ENCODE data around the gene ADAMTS6. TPM values are rescaled to one million over a fixed set of nuclear protein-coding genes. Genes with fewer than 3 reads are reported as not detected.

ADAMTS6 gene
- total RNA-seq, 2 donors from 2014 or later = 0.12 to 0.77 TPM

DNA sequence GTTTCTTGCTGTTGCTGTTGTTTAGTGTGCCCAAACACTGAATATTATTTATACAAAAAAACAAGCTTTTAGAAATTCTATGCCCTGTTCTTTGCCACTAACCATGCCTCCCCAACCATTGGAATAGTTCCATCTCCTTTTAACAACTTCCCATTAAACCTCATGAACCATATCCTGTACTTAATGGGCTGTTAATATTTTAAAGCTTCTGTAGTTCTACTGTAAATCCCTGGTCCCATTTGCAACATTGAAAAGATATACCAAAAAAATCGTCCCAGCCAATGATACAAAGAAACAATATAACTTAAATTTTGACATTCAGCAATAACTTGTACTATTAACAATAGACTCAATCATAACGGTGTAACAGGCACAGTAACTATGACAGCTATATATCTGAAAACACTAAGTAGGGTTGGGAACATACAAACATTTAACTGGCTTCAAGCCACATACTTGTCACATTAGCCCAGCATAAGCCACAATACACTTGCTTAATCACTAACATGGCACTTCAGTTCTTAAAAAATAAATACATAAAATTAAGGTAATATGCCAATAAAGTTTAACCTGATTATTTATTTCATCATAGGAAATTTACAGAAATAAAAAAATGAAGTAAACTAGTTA is 86.1 kb downstream of the ADAMTS6 start:
- Histone ChIP-seq H3K9ac (ENCODE audit: low read depth in 2 of 2, low read length in 2 of 2) (no peak overlapping the region), H3K27ac (no peak overlapping the region), H3K9me3 (no peaks in the 10 kb centered on the region), H3K36me3 (no peaks in the 10 kb centered on the region), H3K4me1 (no peaks in the 10 kb centered on the region), H3K27me3 (no peaks in the 10 kb centered on the region), H3K4me3 (no peak overlapping the region)
- no peak for DNase-seq
- TF ChIP-seq, protein P1, sequence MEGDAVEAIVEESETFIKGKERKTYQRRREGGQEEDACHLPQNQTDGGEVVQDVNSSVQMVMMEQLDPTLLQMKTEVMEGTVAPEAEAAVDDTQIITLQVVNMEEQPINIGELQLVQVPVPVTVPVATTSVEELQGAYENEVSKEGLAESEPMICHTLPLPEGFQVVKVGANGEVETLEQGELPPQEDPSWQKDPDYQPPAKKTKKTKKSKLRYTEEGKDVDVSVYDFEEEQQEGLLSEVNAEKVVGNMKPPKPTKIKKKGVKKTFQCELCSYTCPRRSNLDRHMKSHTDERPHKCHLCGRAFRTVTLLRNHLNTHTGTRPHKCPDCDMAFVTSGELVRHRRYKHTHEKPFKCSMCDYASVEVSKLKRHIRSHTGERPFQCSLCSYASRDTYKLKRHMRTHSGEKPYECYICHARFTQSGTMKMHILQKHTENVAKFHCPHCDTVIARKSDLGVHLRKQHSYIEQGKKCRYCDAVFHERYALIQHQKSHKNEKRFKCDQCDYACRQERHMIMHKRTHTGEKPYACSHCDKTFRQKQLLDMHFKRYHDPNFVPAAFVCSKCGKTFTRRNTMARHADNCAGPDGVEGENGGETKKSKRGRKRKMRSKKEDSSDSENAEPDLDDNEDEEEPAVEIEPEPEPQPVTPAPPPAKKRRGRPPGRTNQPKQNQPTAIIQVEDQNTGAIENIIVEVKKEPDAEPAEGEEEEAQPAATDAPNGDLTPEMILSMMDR (IDR thresholded peaks at IDR 0.05) = no peak
- intact Hi-C loops (cut with DNase I) = no loop called here

DNA sequence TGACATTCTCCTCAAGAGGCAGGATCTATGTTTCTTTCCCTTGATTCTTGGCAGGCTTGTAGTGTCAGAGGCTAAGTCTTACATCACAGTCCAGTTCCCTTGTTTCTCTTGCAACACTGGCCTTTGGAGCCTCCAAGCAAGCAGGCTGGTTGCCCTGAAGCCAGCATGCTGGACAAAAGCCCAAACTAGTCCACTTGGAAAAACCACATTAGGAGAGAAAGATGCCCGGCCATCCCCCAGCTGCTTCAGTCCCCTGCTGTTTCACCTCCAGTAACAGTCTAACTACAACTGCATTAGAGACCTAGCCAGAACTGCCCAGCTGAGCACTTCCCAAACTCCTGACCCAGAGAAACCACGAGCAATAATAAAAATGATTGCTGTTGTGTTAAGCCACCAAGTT is 87.6 kb downstream of the ADAMTS6 start:
- H3K4me3 ChIP-seq = no peak overlapping the region
- no peaks in the 10 kb centered on the region for H3K36me3 ChIP-seq
- H3K9me3 ChIP-seq = no peaks in the 10 kb centered on the region
- TF ChIP-seq, protein P1 (IDR thresholded peaks at IDR 0.05) = no peak
- no peaks in the 10 kb centered on the region for H3K27me3 ChIP-seq
- H3K27ac ChIP-seq = no peak overlapping the region
- DNase-seq = no peak
- H3K4me1 ChIP-seq = no peaks in the 10 kb centered on the region
- no peak overlapping the region for H3K9ac ChIP-seq (ENCODE audit: low read depth in 2 of 2, low read length in 2 of 2)
- intact Hi-C loops (cut with DNase I) = no loop called here

DNA sequence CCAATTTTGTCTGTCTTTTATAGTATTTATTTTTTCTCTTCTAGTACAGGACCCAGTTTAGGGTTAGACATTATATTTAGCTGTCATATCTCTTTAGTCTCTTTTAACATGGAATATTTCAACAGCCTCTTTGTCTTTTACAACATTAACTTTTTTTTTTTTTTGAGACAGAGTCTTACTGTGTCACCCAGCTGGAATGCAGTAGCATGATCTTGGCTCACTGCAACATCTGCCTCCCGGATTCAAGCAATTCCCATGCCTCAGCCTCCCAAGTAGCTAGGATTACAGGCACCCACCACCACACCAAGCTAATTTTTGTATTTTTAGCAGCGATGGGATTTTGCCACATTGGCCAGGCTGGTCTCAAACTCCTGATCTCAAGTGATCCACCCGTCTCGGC is 90.1 kb downstream of the ADAMTS6 start:
- no peaks in the 10 kb centered on the region for H3K27me3 ChIP-seq
- intact Hi-C loops (cut with DNase I) = no loop called here
- no peaks in the 10 kb centered on the region for H3K9me3 ChIP-seq
- no peaks in the 10 kb centered on the region for H3K4me1 ChIP-seq
- no peak overlapping the region for H3K9ac ChIP-seq (ENCODE audit: low read depth in 2 of 2, low read length in 2 of 2)
- no peak for DNase-seq
- no peaks in the 10 kb centered on the region for H3K36me3 ChIP-seq
- no peak overlapping the region for H3K27ac ChIP-seq
- TF ChIP-seq, protein P1 (IDR thresholded peaks at IDR 0.05) = no peak
- H3K4me3 ChIP-seq = no peak overlapping the region

DNA sequence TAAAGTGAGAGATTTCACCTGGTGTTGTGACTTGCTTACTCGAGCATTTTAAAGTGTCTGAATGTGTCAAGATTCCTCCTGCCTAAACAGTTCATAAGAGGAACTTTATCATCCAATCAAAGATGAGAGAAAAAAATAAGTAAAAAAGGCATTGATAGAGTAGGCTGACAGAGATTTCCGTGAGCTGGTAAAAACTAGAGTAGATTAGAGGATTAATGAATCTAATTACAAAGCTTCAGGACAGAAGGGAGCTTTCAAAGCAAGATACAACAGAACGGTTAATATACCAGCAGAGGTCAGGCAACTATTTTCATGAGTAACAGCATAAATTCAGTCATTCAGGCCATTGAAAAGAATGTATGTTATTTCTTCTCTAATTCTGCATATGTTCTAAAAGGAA is 91.5 kb downstream of the ADAMTS6 start:
- no peaks in the 10 kb centered on the region for H3K27me3 ChIP-seq
- H3K9me3 ChIP-seq = no peaks in the 10 kb centered on the region
- TF ChIP-seq, protein P1 (IDR thresholded peaks at IDR 0.05) = no peak
- no peaks in the 10 kb centered on the region for H3K36me3 ChIP-seq
- no peak overlapping the region for H3K9ac ChIP-seq (ENCODE audit: low read depth in 2 of 2, low read length in 2 of 2)
- no peak overlapping the region for H3K4me3 ChIP-seq
- no peak for DNase-seq
- no peaks in the 10 kb centered on the region for H3K4me1 ChIP-seq
- no peak overlapping the region for H3K27ac ChIP-seq
- intact Hi-C loops (cut with DNase I) = no loop called here

DNA sequence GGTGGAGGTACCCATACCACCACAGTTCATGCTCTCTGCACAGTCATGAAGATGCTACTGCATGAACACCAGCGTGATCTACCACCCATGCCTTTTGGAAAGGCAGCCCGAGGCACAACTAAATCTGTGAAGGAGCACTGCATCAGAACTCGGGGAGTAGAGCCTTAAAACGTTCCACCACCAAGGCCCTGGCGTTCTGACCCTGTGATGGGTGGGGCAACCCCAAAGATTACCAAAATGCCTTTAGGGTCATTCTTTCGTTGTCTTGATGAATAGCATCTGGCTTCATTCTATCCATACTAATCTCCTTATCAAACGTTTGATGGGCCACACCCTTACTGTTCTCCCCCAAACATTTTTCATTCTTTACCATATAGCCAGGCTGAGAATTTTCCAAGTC is 97.9 kb downstream of the ADAMTS6 start:
- no peaks in the 10 kb centered on the region for H3K27me3 ChIP-seq
- no peak overlapping the region for H3K27ac ChIP-seq
- H3K9me3 ChIP-seq = no peaks in the 10 kb centered on the region
- H3K9ac ChIP-seq (ENCODE audit: low read depth in 2 of 2, low read length in 2 of 2) = no peak overlapping the region
- H3K4me1 ChIP-seq = no peaks in the 10 kb centered on the region
- H3K36me3 ChIP-seq = no peaks in the 10 kb centered on the region
- no peak overlapping the region for H3K4me3 ChIP-seq
- TF ChIP-seq, protein P1 (IDR thresholded peaks at IDR 0.05) = no peak
- intact Hi-C loops (cut with DNase I) = no loop called here
- DNase-seq = no peak
